Endodermal cell (in vitro differentiated cells): ENCODE data around the gene APBB1IP. TPM values are rescaled to one million over a fixed set of nuclear protein-coding genes. Genes with fewer than 3 reads are reported as not detected.

Source experiments
- DNase-seq: peaks from one replicate; pipeline ENCODE4 v3.0.0-alpha.2; 2017
- H3K27ac ChIP-seq: 2 replicates; pipeline ENCODE4 v1.5.1; 2013; ENCODE audit warnings: mild to moderate bottlenecking, low read depth, low read length, moderate library complexity
- H3K27me3 ChIP-seq: 2 replicates; pipeline ENCODE4 v1.6.1; 2013; ENCODE audit warnings: mild to moderate bottlenecking, low read length, moderate library complexity; ENCODE audit not compliant: insufficient read depth, control insufficient read depth, poor library complexity, severe bottlenecking
- H3K36me3 ChIP-seq: 2 replicates; pipeline ENCODE4 v1.7.0; 2013; ENCODE audit warnings: mild to moderate bottlenecking, low read length, moderate library complexity; ENCODE audit not compliant: control insufficient read depth, insufficient read depth
- H3K4me1 ChIP-seq: one replicate; pipeline ENCODE4 v1.7.0; 2013; ENCODE audit warnings: low read length; ENCODE audit not compliant: control insufficient read depth, insufficient read depth
- H3K4me3 ChIP-seq: 2 replicates; pipeline ENCODE4 v1.5.1; 2013; ENCODE audit warnings: mild to moderate bottlenecking, low read length, moderate library complexity
- H3K9ac ChIP-seq: 2 replicates; pipeline ENCODE4 v1.6.1; 2013; ENCODE audit warnings: mild to moderate bottlenecking, low read length, moderate library complexity; ENCODE audit not compliant: poor library complexity, severe bottlenecking; ENCODE audit errors: extremely low read depth
- H3K9me3 ChIP-seq: 2 replicates; pipeline ENCODE4 v1.6.1; 2013; ENCODE audit warnings: mild to moderate bottlenecking, low read length, moderate library complexity; ENCODE audit not compliant: control insufficient read depth
- H3K27ac Mint-ChIP-seq: 2 replicates; pipeline ENCODE4 v1.8.0; 2020; ENCODE audit warnings: mixed read lengths
- H3K27me3 Mint-ChIP-seq: 2 replicates; pipeline ENCODE4 v1.8.0; 2021; ENCODE audit warnings: mild to moderate bottlenecking, mixed read lengths; ENCODE audit not compliant: insufficient read depth
- H3K36me3 Mint-ChIP-seq: 2 replicates; pipeline ENCODE4 v1.8.0; 2020; ENCODE audit warnings: low read depth, mixed read lengths
- H3K4me1 Mint-ChIP-seq: 2 replicates; pipeline ENCODE4 v1.8.0; 2020; ENCODE audit warnings: mixed read lengths
- H3K4me3 Mint-ChIP-seq: 2 replicates; pipeline ENCODE4 v1.8.0; 2020; ENCODE audit warnings: mild to moderate bottlenecking, moderate library complexity, mixed read lengths
- H3K9me3 Mint-ChIP-seq: 2 replicates; pipeline ENCODE4 v1.8.0; 2020; ENCODE audit warnings: mild to moderate bottlenecking, mixed read lengths
- WGBS, 2 experiments: methylation state at CpG; one replicate each; pipeline versions ENCODE4 v1.1.5 to v1.1.7; 2013; ENCODE audit warnings: missing lambda C conversion rate in 2 of 2, mixed read lengths in 1 of 2; ENCODE audit not compliant: insufficient coverage in 1 of 2, insufficient read length in 1 of 2; 5-methylcytosine and 5-hydroxymethylcytosine counted together
- total RNA-seq, 2 donors: library from RNA; stranded (reverse); fragmentation: NEBNext Ultra II Directional in 1 of 2; extraction: Animal tissue kit (Norgen Biotek cat#: 25700) in 1 of 2; gene quantifications; 2 replicates in 1 of 2; 3 replicates in 1 of 2; pipeline ENCODE4 v1.2.1, GENCODE V29; 2021
- TF ChIP-seq, protein P1 (sequence below): fragments of 200-600 bp; sonication (generic); conservative IDR thresholded peaks from 2 replicates; pipeline ENCODE4 v1.5.0; 2021; ENCODE audit warnings: antibody characterized with exemption, mild to moderate bottlenecking

APBB1IP gene
- total RNA-seq, 2 donors from 2014 or later: 0.24 TPM

DNA sequence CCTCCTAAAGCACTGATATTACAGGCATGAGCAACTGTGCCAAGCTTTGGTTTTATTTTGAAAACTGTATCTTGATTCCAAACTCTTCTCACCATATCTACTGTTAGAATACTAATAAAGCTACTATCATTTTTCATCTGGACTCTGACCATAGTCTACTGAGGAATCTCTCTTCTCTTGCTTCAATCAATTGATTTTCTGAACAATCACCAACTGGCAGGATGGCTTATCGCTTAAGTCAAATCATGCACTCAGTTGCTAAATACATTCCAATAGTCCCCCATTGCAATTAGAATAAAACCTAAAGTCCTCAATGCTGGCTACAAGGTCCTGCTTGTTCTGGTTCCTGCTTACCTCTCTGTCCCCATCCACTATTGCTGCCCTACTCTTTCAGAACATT is 2.3 kb upstream of the APBB1IP start:
- H3K27ac ChIP-seq: no peak overlapping the region
- no peak overlapping the region for H3K4me3 Mint-ChIP-seq
- H3K27ac Mint-ChIP-seq: no peak overlapping the region

DNA sequence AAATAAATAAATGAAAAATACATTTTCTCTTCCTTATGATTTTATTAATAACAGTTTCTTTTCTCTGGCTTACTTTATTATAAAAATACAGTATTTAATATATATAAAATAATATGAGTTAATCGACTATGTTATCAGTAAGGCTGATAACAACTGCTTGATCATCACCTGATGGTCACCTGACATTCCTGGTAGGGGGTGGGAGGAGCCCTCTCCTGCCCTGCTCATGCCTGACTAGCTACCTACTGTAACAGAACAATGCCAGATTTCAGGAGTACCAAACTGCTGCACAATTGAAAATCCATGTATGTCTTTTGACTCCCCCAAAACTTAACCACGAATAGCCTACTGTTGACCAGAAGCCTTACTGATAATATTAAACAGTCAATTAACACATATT is 1.3 kb upstream of the APBB1IP start:
- Mint-ChIP-seq H3K36me3 (no peaks in the 10 kb centered on the region), H3K9me3 (no peaks in the 10 kb centered on the region), H3K4me3 (no peak overlapping the region), H3K27ac (no peak overlapping the region), H3K4me1 (no peaks in the 10 kb centered on the region), H3K27me3 (peaks cover 46% of the 10 kb centered on the region)
- Histone ChIP-seq H3K9ac (no peak overlapping the region), H3K27ac (no peak overlapping the region), H3K27me3 (peaks cover 32% of the 10 kb centered on the region), H3K36me3 (no peaks in the 10 kb centered on the region), H3K9me3 (no peaks in the 10 kb centered on the region), H3K4me1 (no peaks in the 10 kb centered on the region), H3K4me3 (no peak overlapping the region)
- 94% methylated on average over 2 of the region's 2 CpGs; no CpG with 5 or more reads in 1 of the 2 experiments for WGBS, 2 experiments
- TF ChIP-seq, protein P1, sequence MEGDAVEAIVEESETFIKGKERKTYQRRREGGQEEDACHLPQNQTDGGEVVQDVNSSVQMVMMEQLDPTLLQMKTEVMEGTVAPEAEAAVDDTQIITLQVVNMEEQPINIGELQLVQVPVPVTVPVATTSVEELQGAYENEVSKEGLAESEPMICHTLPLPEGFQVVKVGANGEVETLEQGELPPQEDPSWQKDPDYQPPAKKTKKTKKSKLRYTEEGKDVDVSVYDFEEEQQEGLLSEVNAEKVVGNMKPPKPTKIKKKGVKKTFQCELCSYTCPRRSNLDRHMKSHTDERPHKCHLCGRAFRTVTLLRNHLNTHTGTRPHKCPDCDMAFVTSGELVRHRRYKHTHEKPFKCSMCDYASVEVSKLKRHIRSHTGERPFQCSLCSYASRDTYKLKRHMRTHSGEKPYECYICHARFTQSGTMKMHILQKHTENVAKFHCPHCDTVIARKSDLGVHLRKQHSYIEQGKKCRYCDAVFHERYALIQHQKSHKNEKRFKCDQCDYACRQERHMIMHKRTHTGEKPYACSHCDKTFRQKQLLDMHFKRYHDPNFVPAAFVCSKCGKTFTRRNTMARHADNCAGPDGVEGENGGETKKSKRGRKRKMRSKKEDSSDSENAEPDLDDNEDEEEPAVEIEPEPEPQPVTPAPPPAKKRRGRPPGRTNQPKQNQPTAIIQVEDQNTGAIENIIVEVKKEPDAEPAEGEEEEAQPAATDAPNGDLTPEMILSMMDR: no peak
- DNase-seq: no peak

More for the DNA sequence above, 2.3 kb upstream of the APBB1IP start:
- TF ChIP-seq, protein P1: no peak
- Histone ChIP-seq H3K36me3 (no peaks in the 10 kb centered on the region), H3K27me3 (peaks cover 32% of the 10 kb centered on the region), H3K9ac (no peak overlapping the region), H3K4me1 (no peaks in the 10 kb centered on the region), H3K9me3 (no peaks in the 10 kb centered on the region), H3K4me3 (no peak overlapping the region)
- no peaks in the 10 kb centered on the region for H3K36me3 Mint-ChIP-seq
- no peaks in the 10 kb centered on the region for H3K9me3 Mint-ChIP-seq
- no peak for DNase-seq
- H3K4me1 Mint-ChIP-seq: no peaks in the 10 kb centered on the region
- 75 to 95% methylated on average over 1 of the region's 1 CpG for WGBS, 2 experiments
- peaks cover 41% of the 10 kb centered on the region for H3K27me3 Mint-ChIP-seq

DNA sequence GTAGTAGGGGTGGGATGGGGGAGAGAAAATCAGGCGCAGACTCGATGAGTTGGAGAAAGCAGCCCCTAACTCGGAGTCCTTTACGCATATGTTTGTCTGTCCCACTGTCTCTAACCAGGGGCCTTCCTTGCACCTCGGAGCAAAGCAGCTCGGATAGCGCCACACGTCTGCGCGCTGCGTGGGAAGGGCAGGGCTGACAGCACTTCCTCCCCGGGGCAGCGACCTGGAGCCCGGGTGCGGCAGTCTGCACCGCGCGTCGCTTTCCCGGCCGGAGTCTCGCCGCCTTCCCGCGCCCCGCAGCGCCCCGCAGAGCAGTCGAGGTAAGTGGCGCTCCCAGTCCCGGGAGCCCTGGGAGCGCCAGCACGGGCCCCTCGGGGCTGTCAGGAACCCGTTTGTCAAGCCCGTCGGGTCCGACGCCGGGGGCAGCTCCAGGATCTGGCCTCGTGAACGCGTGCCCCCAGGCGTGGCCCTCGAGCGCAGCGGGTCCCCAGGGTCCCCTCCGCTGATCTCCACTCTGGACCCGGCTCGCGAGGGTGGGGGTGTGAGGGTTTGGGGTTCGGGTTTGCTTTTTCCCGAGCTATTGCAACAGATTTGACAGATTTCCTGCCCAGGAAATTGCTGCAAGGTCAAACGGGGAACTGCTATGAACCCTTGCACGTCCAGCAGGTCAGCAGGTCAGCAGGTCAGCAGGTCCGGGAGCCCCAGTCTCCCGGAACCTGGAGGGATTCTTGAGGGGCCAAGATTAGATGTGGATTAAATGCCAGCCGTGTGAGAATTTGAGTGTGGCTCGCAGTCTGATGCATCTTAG is 597 bp downstream of the APBB1IP start:
- H3K9ac ChIP-seq: no peak overlapping the region

More for the DNA sequence above, 597 bp downstream of the APBB1IP start:
- no peaks in the 10 kb centered on the region for H3K9me3 ChIP-seq
- Mint-ChIP-seq H3K4me1 (no peaks in the 10 kb centered on the region), H3K27me3 (peaks cover 48% of the 10 kb centered on the region), H3K36me3 (no peaks in the 10 kb centered on the region), H3K4me3 (peak overlapping the region; percentile 47), H3K9me3 (no peaks in the 10 kb centered on the region), H3K27ac (no peak overlapping the region)
- TF ChIP-seq, protein P1: no peak
- no peak overlapping the region for H3K4me3 ChIP-seq
- DNase-seq: peak; percentile 70
- peaks cover 32% of the 10 kb centered on the region for H3K27me3 ChIP-seq
- H3K36me3 ChIP-seq: no peaks in the 10 kb centered on the region
- 35 to 43% methylated on average over 16 to 59 of the region's 59 CpGs for WGBS, 2 experiments
- no peak overlapping the region for H3K27ac ChIP-seq
- H3K4me1 ChIP-seq: no peaks in the 10 kb centered on the region
